WTC11 (cell line): ENCODE data around the gene OBP2B. TPM values are rescaled to one million over a fixed set of nuclear protein-coding genes. Genes with fewer than 3 reads are reported as not detected.
"Not testable (repeated sequence)": the region's sequence is repeated elsewhere in the genome, so short reads cannot be mapped to it uniquely, and the experiment has no call there.

Experiments used
- ATAC-seq: fragments of 200-7000 bp; cut with Tn5 transposase; 2 replicates; pipeline ENCODE4 v1.10.0; 2021; ENCODE audit warnings: mild to moderate bottlenecking, moderate library complexity
- Bru-seq: library from RNA; stranded (reverse); fragments of 400-500 nt; gene quantifications from one replicate; lab custom pipeline; 2021; lab: Mats Ljungman, UMichigan
- CTCF ChIA-PET: fragments of 300-600 bp; sonication (Branson Sonifier 250); formaldehyde crosslinking; loops from one replicate; lab custom pipeline; 2021; ENCODE audit warnings: antibody characterized with exemption; lab: Charles Lee
- POLR2A ChIA-PET: fragments of 350-600 bp; sonication (Branson Sonifier 250); formaldehyde crosslinking; loops from one replicate; lab custom pipeline; 2021; ENCODE audit warnings: antibody characterized with exemption; lab: Charles Lee
- DNase-seq: peaks from one replicate; pipeline ENCODE4 v3.0.0; 2021; ENCODE audit warnings: low spot score
- H3K27ac Mint-ChIP-seq: 2 replicates; pipeline ENCODE4 v1.8.0; 2021; ENCODE audit warnings: mixed read lengths
- H3K27me3 Mint-ChIP-seq: 2 replicates; pipeline ENCODE4 v1.8.0; 2021; ENCODE audit warnings: low read depth, mild to moderate bottlenecking, moderate library complexity, mixed read lengths
- H3K36me3 Mint-ChIP-seq: 2 replicates; pipeline ENCODE4 v1.8.0; 2021; ENCODE audit warnings: mixed read lengths
- H3K4me1 Mint-ChIP-seq: 2 replicates; pipeline ENCODE4 v1.8.0; 2022; ENCODE audit warnings: mixed read lengths
- H3K4me3 Mint-ChIP-seq: 2 replicates; pipeline ENCODE4 v1.8.0; 2021; ENCODE audit warnings: mild to moderate bottlenecking, moderate library complexity, mixed read lengths
- H3K9me3 Mint-ChIP-seq: 2 replicates; pipeline ENCODE4 v1.8.0; 2021; ENCODE audit warnings: mixed read lengths
- ATF1 ChIP-seq: sonication (generic); formaldehyde crosslinking; IDR thresholded peaks from 2 replicates; pipeline ENCODE4 v1.8.1; 2023; ENCODE audit warnings: mild to moderate bottlenecking, moderate library complexity, missing genetic modification reagents
- CREM ChIP-seq: sonication (generic); formaldehyde crosslinking; IDR thresholded peaks from 2 replicates; pipeline ENCODE4 v1.8.1; 2022; ENCODE audit warnings: mild to moderate bottlenecking, missing genetic modification reagents, moderate library complexity
- ETV6 ChIP-seq: sonication (generic); formaldehyde crosslinking; IDR thresholded peaks from 2 replicates; pipeline ENCODE4 v1.8.1; 2022; ENCODE audit warnings: mild to moderate bottlenecking, missing genetic modification reagents
- FOXJ3 ChIP-seq: sonication (generic); formaldehyde crosslinking; IDR thresholded peaks from 2 replicates; pipeline ENCODE4 v1.9.0; 2021; ENCODE audit warnings: missing genetic modification reagents, mild to moderate bottlenecking, borderline replicate concordance
- FOXP1 ChIP-seq: sonication (generic); formaldehyde crosslinking; IDR thresholded peaks from 2 replicates; pipeline ENCODE4 v1.8.0; 2022; ENCODE audit warnings: missing genetic modification reagents, mild to moderate bottlenecking, moderate library complexity, borderline replicate concordance
- IRF2 ChIP-seq: sonication (generic); formaldehyde crosslinking; IDR thresholded peaks from 2 replicates; pipeline ENCODE4 v1.8.0; 2022; ENCODE audit warnings: low read depth, missing genetic modification reagents, borderline replicate concordance
- JAZF1 ChIP-seq: fragments of 250-450 bp; sonication (Bioruptor Pico); IDR thresholded peaks from 2 replicates; pipeline ENCODE4 v1.9.0; 2021; ENCODE audit warnings: moderate library complexity, mild to moderate bottlenecking, inconsistent platforms
- KAT7 ChIP-seq: sonication (generic); formaldehyde crosslinking; IDR thresholded peaks from 2 replicates; pipeline ENCODE4 v1.8.1; 2023; ENCODE audit warnings: missing genetic modification reagents, mild to moderate bottlenecking, borderline replicate concordance
- MXD4 ChIP-seq: fragments of 250-450 bp; sonication (Bioruptor Pico); IDR thresholded peaks from 2 replicates; pipeline ENCODE4 v1.8.0; 2021; ENCODE audit warnings: mild to moderate bottlenecking, moderate library complexity, borderline replicate concordance
- OVOL2 ChIP-seq: fragments of 250-450 bp; sonication (Bioruptor Pico); IDR thresholded peaks from 2 replicates; pipeline ENCODE4 v1.9.0; 2021; ENCODE audit warnings: mild to moderate bottlenecking, borderline replicate concordance
- ZNF219 ChIP-seq: sonication (generic); formaldehyde crosslinking; IDR thresholded peaks from 2 replicates; pipeline ENCODE4 v1.8.0; 2023; ENCODE audit warnings: missing genetic modification reagents, mild to moderate bottlenecking, borderline replicate concordance
- ZNF232 ChIP-seq: sonication (generic); formaldehyde crosslinking; IDR thresholded peaks from 2 replicates; pipeline ENCODE4 v1.8.0; 2022; ENCODE audit warnings: mild to moderate bottlenecking, missing genetic modification reagents
- long read RNA-seq, 3 experiments: library from RNA in 1 of 3; library from capped mRNA in 1 of 3; library from polyadenylated mRNA in 1 of 3; unstranded in 2 of 3; stranded (forward) in 1 of 3; transcript quantifications; one replicate each; pipeline ENCODE4 v2.0.0, GENCODE V29; 2021
- total RNA-seq: library from RNA; stranded (reverse); gene quantifications from 3 replicates; pipeline ENCODE4 v1.2.3, GENCODE V29; 2021
- TF ChIP-seq, protein P1 (sequence below): sonication (generic); formaldehyde crosslinking; IDR thresholded peaks from 2 replicates; pipeline ENCODE4 v1.8.0; 2023; ENCODE audit warnings: mild to moderate bottlenecking, missing genetic modification reagents
- TF ChIP-seq, protein P2 (sequence below): fragments of 250-450 bp; sonication (Bioruptor Pico); IDR thresholded peaks from 2 replicates; pipeline ENCODE4 v1.9.0; 2021; ENCODE audit warnings: mild to moderate bottlenecking
- TF ChIP-seq, protein P3 (sequence below): sonication (generic); formaldehyde crosslinking; IDR thresholded peaks from 2 replicates; pipeline ENCODE4 v1.8.1; 2023; ENCODE audit warnings: mild to moderate bottlenecking, missing genetic modification reagents
- TF ChIP-seq, protein P4 (sequence below): sonication (generic); formaldehyde crosslinking; IDR thresholded peaks from 2 replicates; pipeline ENCODE4 v1.8.1; 2022; ENCODE audit warnings: mild to moderate bottlenecking, missing genetic modification reagents, moderate library complexity, borderline replicate concordance
- TF ChIP-seq, protein P5 (sequence below): sonication (generic); formaldehyde crosslinking; IDR thresholded peaks from 2 replicates; pipeline ENCODE4 v1.8.0; 2022; ENCODE audit warnings: mild to moderate bottlenecking, missing genetic modification reagents
- TF ChIP-seq, protein P6 (sequence below): sonication (generic); formaldehyde crosslinking; IDR thresholded peaks from 2 replicates; pipeline ENCODE4 v1.8.1; 2023; ENCODE audit warnings: mild to moderate bottlenecking, missing genetic modification reagents, moderate library complexity
- TF ChIP-seq, protein P7 (sequence below): sonication (generic); formaldehyde crosslinking; IDR thresholded peaks from 2 replicates; pipeline ENCODE4 v1.8.0; 2022; ENCODE audit warnings: mild to moderate bottlenecking, missing genetic modification reagents
- TF ChIP-seq, protein P8 (sequence below): sonication (generic); formaldehyde crosslinking; IDR thresholded peaks from 2 replicates; pipeline ENCODE4 v1.8.1; 2023; ENCODE audit warnings: mild to moderate bottlenecking, missing genetic modification reagents, moderate library complexity

The OBP2B gene, protein sequence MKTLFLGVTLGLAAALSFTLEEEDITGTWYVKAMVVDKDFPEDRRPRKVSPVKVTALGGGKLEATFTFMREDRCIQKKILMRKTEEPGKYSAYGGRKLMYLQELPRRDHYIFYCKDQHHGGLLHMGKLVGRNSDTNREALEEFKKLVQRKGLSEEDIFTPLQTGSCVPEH
- not detected in 3 replicates for total RNA-seq
- Bru-seq, nascent RNA = not detected
- long read RNA-seq, experiment 1 = 0 reads
- long read RNA-seq, experiment 2 = 0 reads
- long read RNA-seq, experiment 3 = 0 reads

DNA sequence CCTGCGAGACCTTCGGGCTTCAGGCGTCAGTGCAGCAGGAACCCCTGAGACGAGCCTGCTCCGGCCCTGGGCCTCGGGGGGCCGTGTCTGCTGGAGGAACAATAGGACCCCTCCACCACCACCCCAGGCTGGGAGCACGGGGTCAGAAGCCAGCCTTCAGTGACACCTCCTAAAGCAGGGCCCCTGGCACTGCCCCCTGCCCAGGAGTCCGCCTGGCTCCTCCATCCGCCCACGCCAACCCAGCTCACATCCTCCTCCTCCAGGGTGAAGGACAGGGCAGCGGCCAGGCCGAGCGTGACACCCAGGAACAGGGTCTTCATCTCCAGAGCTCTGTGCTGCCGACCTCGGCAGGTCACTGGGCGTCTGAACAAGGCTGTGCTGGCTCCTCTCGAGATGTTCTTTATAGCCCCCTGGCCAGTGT, at the start of gene OBP2B:
Gene OBP2B, minus strand, starts transcription at position 371 of the 421 bp plus-strand sequence. Its CDS starts 51 bp downstream, at position 320.
- ATAC-seq, H3K9me3 Mint-ChIP-seq, CTCF ChIA-PET, H3K4me3 Mint-ChIP-seq, DNase-seq, H3K27ac Mint-ChIP-seq, POLR2A ChIA-PET, H3K36me3 Mint-ChIP-seq, H3K4me1 Mint-ChIP-seq: not testable (repeated sequence)
- peaks cover 83% of the 10 kb centered on the region for H3K27me3 Mint-ChIP-seq

DNA sequence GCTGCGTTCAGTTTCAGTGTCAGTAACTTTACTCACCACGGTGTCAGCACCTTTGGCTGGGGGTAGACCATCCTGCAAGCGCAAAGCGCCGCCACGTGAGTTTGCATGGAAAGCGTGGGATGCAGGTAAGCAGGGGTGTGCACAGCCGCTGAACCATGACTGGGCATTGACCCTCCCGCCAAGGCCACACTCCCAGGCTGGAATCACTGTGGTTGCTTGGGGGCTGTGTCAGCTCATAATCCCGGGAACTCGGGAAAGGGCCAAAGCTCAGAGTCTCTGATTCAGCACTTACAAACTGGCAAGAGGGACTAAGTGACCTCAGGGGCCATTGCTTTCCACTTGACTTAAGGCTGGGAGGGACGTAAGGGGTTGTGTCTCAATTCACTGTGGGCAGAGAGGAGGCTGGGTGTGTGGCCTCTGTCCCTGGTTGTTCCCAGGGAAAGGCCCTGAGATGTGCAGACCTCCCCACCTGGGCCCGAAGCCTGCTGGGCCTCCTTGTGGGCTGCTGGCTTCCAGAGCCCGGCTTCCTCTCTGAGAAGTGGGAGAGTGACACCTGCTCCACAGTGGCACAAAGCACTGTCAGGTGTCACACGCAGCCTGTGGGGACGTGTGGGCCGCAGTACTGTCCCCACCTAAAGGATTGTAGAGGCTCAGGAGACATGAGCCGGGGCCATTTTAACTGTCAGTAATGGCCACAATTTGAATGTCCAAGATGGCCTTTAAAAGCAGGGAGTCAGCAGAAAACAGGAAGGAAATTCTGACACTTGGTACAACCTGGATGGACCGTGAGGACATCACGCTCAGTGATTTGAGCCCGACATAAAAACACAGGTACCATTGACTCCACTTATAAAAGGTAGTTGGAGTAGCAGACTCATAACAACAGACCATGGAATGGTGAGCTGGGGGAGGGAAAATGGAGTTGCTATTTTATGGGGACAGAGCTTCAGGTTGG, 49.3 kb upstream of the OBP2B start:
- Mint-ChIP-seq H3K4me3 (no peak overlapping the region), H3K36me3 (no peaks in the 10 kb centered on the region), H3K27me3 (peaks cover 10% of the 10 kb centered on the region; the same call in 1 of the 2 replicates), H3K27ac (no peak overlapping the region), H3K4me1 (peaks cover 11% of the 10 kb centered on the region), H3K9me3 (no peaks in the 10 kb centered on the region)
- DNase-seq (no peak), ATAC-seq (no peak)
- TF ChIP-seq ZNF232 (CRISPR knock-in tag) (no peak), CREM (no peak), JAZF1 (no peak), FOXP1 (no peak), MXD4 (no peak), IRF2 (CRISPR knock-in tag) (no peak), ZNF219 (CRISPR knock-in tag) (no peak), FOXJ3 (CRISPR knock-in tag) (no peak), KAT7 (CRISPR knock-in tag) (no peak), ETV6 (CRISPR knock-in tag) (no peak), OVOL2 (CRISPR knock-in tag) (no peak), ATF1 (no peak)
- TF ChIP-seq, protein P1, sequence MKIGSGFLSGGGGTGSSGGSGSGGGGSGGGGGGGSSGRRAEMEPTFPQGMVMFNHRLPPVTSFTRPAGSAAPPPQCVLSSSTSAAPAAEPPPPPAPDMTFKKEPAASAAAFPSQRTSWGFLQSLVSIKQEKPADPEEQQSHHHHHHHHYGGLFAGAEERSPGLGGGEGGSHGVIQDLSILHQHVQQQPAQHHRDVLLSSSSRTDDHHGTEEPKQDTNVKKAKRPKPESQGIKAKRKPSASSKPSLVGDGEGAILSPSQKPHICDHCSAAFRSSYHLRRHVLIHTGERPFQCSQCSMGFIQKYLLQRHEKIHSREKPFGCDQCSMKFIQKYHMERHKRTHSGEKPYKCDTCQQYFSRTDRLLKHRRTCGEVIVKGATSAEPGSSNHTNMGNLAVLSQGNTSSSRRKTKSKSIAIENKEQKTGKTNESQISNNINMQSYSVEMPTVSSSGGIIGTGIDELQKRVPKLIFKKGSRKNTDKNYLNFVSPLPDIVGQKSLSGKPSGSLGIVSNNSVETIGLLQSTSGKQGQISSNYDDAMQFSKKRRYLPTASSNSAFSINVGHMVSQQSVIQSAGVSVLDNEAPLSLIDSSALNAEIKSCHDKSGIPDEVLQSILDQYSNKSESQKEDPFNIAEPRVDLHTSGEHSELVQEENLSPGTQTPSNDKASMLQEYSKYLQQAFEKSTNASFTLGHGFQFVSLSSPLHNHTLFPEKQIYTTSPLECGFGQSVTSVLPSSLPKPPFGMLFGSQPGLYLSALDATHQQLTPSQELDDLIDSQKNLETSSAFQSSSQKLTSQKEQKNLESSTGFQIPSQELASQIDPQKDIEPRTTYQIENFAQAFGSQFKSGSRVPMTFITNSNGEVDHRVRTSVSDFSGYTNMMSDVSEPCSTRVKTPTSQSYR (CRISPR knock-in tag) = no peak
- TF ChIP-seq, protein P2, sequence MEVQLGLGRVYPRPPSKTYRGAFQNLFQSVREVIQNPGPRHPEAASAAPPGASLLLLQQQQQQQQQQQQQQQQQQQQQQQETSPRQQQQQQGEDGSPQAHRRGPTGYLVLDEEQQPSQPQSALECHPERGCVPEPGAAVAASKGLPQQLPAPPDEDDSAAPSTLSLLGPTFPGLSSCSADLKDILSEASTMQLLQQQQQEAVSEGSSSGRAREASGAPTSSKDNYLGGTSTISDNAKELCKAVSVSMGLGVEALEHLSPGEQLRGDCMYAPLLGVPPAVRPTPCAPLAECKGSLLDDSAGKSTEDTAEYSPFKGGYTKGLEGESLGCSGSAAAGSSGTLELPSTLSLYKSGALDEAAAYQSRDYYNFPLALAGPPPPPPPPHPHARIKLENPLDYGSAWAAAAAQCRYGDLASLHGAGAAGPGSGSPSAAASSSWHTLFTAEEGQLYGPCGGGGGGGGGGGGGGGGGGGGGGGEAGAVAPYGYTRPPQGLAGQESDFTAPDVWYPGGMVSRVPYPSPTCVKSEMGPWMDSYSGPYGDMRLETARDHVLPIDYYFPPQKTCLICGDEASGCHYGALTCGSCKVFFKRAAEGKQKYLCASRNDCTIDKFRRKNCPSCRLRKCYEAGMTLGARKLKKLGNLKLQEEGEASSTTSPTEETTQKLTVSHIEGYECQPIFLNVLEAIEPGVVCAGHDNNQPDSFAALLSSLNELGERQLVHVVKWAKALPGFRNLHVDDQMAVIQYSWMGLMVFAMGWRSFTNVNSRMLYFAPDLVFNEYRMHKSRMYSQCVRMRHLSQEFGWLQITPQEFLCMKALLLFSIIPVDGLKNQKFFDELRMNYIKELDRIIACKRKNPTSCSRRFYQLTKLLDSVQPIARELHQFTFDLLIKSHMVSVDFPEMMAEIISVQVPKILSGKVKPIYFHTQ = no peak
- TF ChIP-seq, protein P3, sequence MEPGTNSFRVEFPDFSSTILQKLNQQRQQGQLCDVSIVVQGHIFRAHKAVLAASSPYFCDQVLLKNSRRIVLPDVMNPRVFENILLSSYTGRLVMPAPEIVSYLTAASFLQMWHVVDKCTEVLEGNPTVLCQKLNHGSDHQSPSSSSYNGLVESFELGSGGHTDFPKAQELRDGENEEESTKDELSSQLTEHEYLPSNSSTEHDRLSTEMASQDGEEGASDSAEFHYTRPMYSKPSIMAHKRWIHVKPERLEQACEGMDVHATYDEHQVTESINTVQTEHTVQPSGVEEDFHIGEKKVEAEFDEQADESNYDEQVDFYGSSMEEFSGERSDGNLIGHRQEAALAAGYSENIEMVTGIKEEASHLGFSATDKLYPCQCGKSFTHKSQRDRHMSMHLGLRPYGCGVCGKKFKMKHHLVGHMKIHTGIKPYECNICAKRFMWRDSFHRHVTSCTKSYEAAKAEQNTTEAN (CRISPR knock-in tag) = no peak
- TF ChIP-seq, protein P4, sequence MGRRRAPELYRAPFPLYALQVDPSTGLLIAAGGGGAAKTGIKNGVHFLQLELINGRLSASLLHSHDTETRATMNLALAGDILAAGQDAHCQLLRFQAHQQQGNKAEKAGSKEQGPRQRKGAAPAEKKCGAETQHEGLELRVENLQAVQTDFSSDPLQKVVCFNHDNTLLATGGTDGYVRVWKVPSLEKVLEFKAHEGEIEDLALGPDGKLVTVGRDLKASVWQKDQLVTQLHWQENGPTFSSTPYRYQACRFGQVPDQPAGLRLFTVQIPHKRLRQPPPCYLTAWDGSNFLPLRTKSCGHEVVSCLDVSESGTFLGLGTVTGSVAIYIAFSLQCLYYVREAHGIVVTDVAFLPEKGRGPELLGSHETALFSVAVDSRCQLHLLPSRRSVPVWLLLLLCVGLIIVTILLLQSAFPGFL (CRISPR knock-in tag) = no peak
- TF ChIP-seq, protein P5, sequence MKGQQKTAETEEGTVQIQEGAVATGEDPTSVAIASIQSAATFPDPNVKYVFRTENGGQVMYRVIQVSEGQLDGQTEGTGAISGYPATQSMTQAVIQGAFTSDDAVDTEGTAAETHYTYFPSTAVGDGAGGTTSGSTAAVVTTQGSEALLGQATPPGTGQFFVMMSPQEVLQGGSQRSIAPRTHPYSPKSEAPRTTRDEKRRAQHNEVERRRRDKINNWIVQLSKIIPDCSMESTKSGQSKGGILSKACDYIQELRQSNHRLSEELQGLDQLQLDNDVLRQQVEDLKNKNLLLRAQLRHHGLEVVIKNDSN (CRISPR knock-in tag) = no peak
- TF ChIP-seq, protein P6, sequence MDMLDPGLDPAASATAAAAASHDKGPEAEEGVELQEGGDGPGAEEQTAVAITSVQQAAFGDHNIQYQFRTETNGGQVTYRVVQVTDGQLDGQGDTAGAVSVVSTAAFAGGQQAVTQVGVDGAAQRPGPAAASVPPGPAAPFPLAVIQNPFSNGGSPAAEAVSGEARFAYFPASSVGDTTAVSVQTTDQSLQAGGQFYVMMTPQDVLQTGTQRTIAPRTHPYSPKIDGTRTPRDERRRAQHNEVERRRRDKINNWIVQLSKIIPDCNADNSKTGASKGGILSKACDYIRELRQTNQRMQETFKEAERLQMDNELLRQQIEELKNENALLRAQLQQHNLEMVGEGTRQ = no peak
- TF ChIP-seq, protein P7, sequence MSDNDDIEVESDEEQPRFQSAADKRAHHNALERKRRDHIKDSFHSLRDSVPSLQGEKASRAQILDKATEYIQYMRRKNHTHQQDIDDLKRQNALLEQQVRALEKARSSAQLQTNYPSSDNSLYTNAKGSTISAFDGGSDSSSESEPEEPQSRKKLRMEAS (CRISPR knock-in tag) = no peak
- TF ChIP-seq, protein P8, sequence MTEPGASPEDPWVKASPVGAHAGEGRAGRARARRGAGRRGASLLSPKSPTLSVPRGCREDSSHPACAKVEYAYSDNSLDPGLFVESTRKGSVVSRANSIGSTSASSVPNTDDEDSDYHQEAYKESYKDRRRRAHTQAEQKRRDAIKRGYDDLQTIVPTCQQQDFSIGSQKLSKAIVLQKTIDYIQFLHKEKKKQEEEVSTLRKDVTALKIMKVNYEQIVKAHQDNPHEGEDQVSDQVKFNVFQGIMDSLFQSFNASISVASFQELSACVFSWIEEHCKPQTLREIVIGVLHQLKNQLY (CRISPR knock-in tag) = no peak
- POLR2A ChIA-PET = no interaction called here
- CTCF ChIA-PET = interaction anchor here (1.1 to 3.3 kb wide), 4 partner anchors 19 to 84 kb away, joined by 4 to 23 read pairs (median 6); no protein-coding TSS in a partner anchor
